GM23338 (cell line): ENCODE results near the gene NXPE2. TPM values are rescaled to one million over a fixed set of nuclear protein-coding genes. Genes with fewer than 3 reads are reported as not detected.

Experiments
- ATAC-seq: fragments of 200-7000 bp; cut with Tn5 transposase; 3 replicates; pipeline ENCODE4 v1.9.1; 2020
- DNase-seq: peaks from one replicate; pipeline ENCODE4 v3.0.0-alpha.2; 2015; ENCODE audit warnings: low spot score
- H2AFZ ChIP-seq: fragments of 200-600 bp; sonication (generic); 2 replicates; pipeline ENCODE4 v1.8.0; 2016; ENCODE audit warnings: antibody characterized with exemption, mild to moderate bottlenecking, moderate library complexity
- H3F3A ChIP-seq: fragments of 200-600 bp; sonication (generic); replicated peaks from 2 replicates; pipeline ENCODE4 v1.8.0; 2017; ENCODE audit warnings: antibody characterized with exemption, mixed run types, low read depth
- H3K27ac ChIP-seq: fragments of 200-600 bp; sonication (generic); 2 replicates; pipeline ENCODE4 v1.6.1; 2016; ENCODE audit warnings: low read depth
- H3K27me3 ChIP-seq: fragments of 200-600 bp; sonication (generic); 2 replicates; pipeline ENCODE4 v1.8.0; 2016; ENCODE audit warnings: mild to moderate bottlenecking, mixed run types, moderate library complexity; ENCODE audit not compliant: insufficient read depth
- H3K36me3 ChIP-seq: fragments of 200-600 bp; sonication (generic); 2 replicates; pipeline ENCODE4 v1.8.0; 2016; ENCODE audit warnings: mild to moderate bottlenecking; ENCODE audit not compliant: insufficient read depth
- H3K4me1 ChIP-seq: fragments of 200-600 bp; sonication (generic); 2 replicates; pipeline ENCODE4 v1.8.0; 2016; ENCODE audit warnings: mild to moderate bottlenecking, moderate library complexity; ENCODE audit not compliant: insufficient read depth
- H3K4me2 ChIP-seq: fragments of 200-600 bp; sonication (generic); 2 replicates; pipeline ENCODE4 v1.7.1; 2017; ENCODE audit warnings: mixed run types
- H3K4me3 ChIP-seq: fragments of 200-600 bp; sonication (generic); 2 replicates; pipeline ENCODE4 v1.6.1; 2016; ENCODE audit warnings: mixed run types
- H3K79me2 ChIP-seq: fragments of 200-600 bp; sonication (generic); replicated peaks from 2 replicates; pipeline ENCODE4 v1.8.0; 2017; ENCODE audit warnings: mild to moderate bottlenecking; ENCODE audit not compliant: insufficient read depth
- H3K9me2 ChIP-seq: fragments of 200-600 bp; sonication (generic); 2 replicates; pipeline ENCODE4 v1.8.0; 2017; ENCODE audit not compliant: insufficient read depth
- H4K20me1 ChIP-seq: fragments of 200-600 bp; sonication (generic); replicated peaks from 2 replicates; pipeline ENCODE4 v1.8.0; 2017; ENCODE audit warnings: mild to moderate bottlenecking; ENCODE audit not compliant: insufficient read depth
- H3K27ac Mint-ChIP-seq: 2 replicates; pipeline ENCODE4 v1.8.0; 2020; ENCODE audit warnings: inconsistent platforms, mild to moderate bottlenecking, moderate library complexity, mixed read lengths
- H3K27me3 Mint-ChIP-seq: 3 replicates; pipeline ENCODE4 v1.8.0; 2022; ENCODE audit warnings: low read depth, mild to moderate bottlenecking, moderate library complexity, mixed read lengths, inconsistent platforms; ENCODE audit not compliant: insufficient read depth, poor library complexity
- H3K36me3 Mint-ChIP-seq: 3 replicates; pipeline ENCODE4 v1.8.0; 2021; ENCODE audit warnings: low read depth, mild to moderate bottlenecking, inconsistent platforms, moderate library complexity, mixed read lengths
- H3K4me1 Mint-ChIP-seq: 3 replicates; pipeline ENCODE4 v1.8.0; 2020; ENCODE audit warnings: mild to moderate bottlenecking, inconsistent platforms, mixed read lengths
- H3K4me3 Mint-ChIP-seq: 3 replicates; pipeline ENCODE4 v1.8.0; 2021; ENCODE audit warnings: moderate library complexity, mild to moderate bottlenecking, inconsistent platforms, mixed read lengths
- H3K9me3 Mint-ChIP-seq: 3 replicates; pipeline ENCODE4 v1.8.0; 2020; ENCODE audit warnings: moderate library complexity, mild to moderate bottlenecking, inconsistent platforms, mixed read lengths
- CREB1 ChIP-seq: fragments of 250-450 bp; sonication (Bioruptor Pico); IDR thresholded peaks from 2 replicates; pipeline ENCODE4 v1.5.0; 2020; ENCODE audit warnings: low read depth, mild to moderate bottlenecking, moderate library complexity
- CTCF ChIP-seq, 2 experiments: fragments of 200-600 bp in 1 of 2; sonication (generic) in 1 of 2; conservative IDR thresholded peaks; 2 replicates each; pipeline versions ENCODE4 v1.5.1 to v1.6.1; 2016 to 2017; ENCODE audit warnings: antibody characterized with exemption in 2 of 2, low read depth in 2 of 2, mild to moderate bottlenecking in 2 of 2, moderate library complexity in 1 of 2
- ETS1 ChIP-seq: IDR thresholded peaks from 2 replicates; pipeline ENCODE4 v1.6.1; 2016; ENCODE audit warnings: antibody characterized with exemption
- EZH2 ChIP-seq: fragments of 200-600 bp; sonication (generic); IDR thresholded peaks from one replicate; pipeline ENCODE4 v1.8.0; 2017; ENCODE audit warnings: antibody characterized with exemption, mild to moderate bottlenecking, low read depth; ENCODE audit not compliant: unreplicated experiment
- POLR2AphosphoS5 ChIP-seq: IDR thresholded peaks from 2 replicates; pipeline ENCODE4 v1.6.1; 2016; ENCODE audit warnings: antibody characterized with exemption, low read depth
- REST ChIP-seq: IDR thresholded peaks from one replicate; pipeline ENCODE4 v1.6.1; 2018; ENCODE audit warnings: antibody characterized with exemption; ENCODE audit not compliant: unreplicated experiment
- STAT1 ChIP-seq: IDR thresholded peaks from one replicate; pipeline ENCODE4 v1.6.1; 2016; ENCODE audit warnings: antibody characterized with exemption; ENCODE audit not compliant: unreplicated experiment
- ZNF114 ChIP-seq: fragments of 250-450 bp; sonication (Bioruptor Pico); IDR thresholded peaks from 2 replicates; pipeline ENCODE4 v1.5.0; 2020; ENCODE audit warnings: mild to moderate bottlenecking, moderate library complexity
- ZNF331 ChIP-seq: fragments of 250-450 bp; sonication (Bioruptor Pico); IDR thresholded peaks from 2 replicates; pipeline ENCODE4 v1.5.0; 2020; ENCODE audit warnings: low read depth, mild to moderate bottlenecking, moderate library complexity
- ZNF462 ChIP-seq: fragments of 250-450 bp; sonication (Bioruptor Pico); IDR thresholded peaks from 2 replicates; pipeline ENCODE4 v1.5.0; 2020; ENCODE audit warnings: mild to moderate bottlenecking, moderate library complexity
- polyA plus RNA-seq: library from polyadenylated mRNA; unstranded; fragments of >200 nt; fragmentation: Nextera tagmentation; extraction: Ambion mirVana; gene quantifications from 2 replicates; pipeline ENCODE4 v1.2.1, GENCODE V29; 2016
- total RNA-seq: library from RNA; depleted of rRNA; stranded (reverse); fragments of >200 nt; shearing (Covaris generic); gene quantifications from 2 replicates; pipeline ENCODE4 v1.2.3, GENCODE V29; 2014

Gene NXPE2
- total and polyA plus RNA-seq, 2 experiments from 2014 or later, result 0.10 TPM; not detected in 1

- TF ChIP-seq ZNF462 (CRISPR knock-in tag) (no peak), CREB1 (CRISPR knock-in tag) (no peak), ZNF331 (no peak), CTCF (conservative IDR thresholded peaks at IDR 0.05; ENCODE audit: low read depth in 2 of 2) (no peak)
These were observed 46.7 kb downstream of the NXPE2 start (continued) for GRCh38 chr11:114724916-114725524.

GRCh38 chr11:114725623-114726022, 47.3 kb downstream of the NXPE2 start:
- Histone ChIP-seq H3K4me1 (no peaks in the 10 kb centered on the region), H3K4me2 (no peak overlapping the region), H3K9me2 (no peaks in the 10 kb centered on the region), H3F3A (no peaks in the 10 kb centered on the region), H3K27me3 (no peaks in the 10 kb centered on the region), H2AFZ (no peak overlapping the region), H3K36me3 (no peaks in the 10 kb centered on the region), H4K20me1 (no peaks in the 10 kb centered on the region), H3K79me2 (no peaks in the 10 kb centered on the region), H3K4me3 (no peak overlapping the region), H3K27ac (no peak overlapping the region)
- no peak for ATAC-seq
- Mint-ChIP-seq H3K36me3 (no peaks in the 10 kb centered on the region), H3K27ac (no peak overlapping the region), H3K27me3 (no peaks in the 10 kb centered on the region), H3K4me3 (no peak overlapping the region), H3K4me1 (no peaks in the 10 kb centered on the region), H3K9me3 (no peaks in the 10 kb centered on the region)
- no peak for DNase-seq
- TF ChIP-seq EZH2 (no peak), ZNF114 (no peak), POLR2AphosphoS5 (no peak), STAT1 (no peak), ETS1 (no peak), REST (no peak)
